Measurements from ENCODE around the gene CAMKK1. TPM values are rescaled to one million over a fixed set of nuclear protein-coding genes. Genes with fewer than 3 reads are reported as not detected.
"Not testable (repeated sequence)": the region's sequence is repeated elsewhere in the genome, so short reads cannot be mapped to it uniquely, and the experiment has no call there.

The CAMKK1 gene
- total RNA-seq, 4 donors from 2014 or later = 3.3 to 9.5 (median 3.8) TPM

DNA sequence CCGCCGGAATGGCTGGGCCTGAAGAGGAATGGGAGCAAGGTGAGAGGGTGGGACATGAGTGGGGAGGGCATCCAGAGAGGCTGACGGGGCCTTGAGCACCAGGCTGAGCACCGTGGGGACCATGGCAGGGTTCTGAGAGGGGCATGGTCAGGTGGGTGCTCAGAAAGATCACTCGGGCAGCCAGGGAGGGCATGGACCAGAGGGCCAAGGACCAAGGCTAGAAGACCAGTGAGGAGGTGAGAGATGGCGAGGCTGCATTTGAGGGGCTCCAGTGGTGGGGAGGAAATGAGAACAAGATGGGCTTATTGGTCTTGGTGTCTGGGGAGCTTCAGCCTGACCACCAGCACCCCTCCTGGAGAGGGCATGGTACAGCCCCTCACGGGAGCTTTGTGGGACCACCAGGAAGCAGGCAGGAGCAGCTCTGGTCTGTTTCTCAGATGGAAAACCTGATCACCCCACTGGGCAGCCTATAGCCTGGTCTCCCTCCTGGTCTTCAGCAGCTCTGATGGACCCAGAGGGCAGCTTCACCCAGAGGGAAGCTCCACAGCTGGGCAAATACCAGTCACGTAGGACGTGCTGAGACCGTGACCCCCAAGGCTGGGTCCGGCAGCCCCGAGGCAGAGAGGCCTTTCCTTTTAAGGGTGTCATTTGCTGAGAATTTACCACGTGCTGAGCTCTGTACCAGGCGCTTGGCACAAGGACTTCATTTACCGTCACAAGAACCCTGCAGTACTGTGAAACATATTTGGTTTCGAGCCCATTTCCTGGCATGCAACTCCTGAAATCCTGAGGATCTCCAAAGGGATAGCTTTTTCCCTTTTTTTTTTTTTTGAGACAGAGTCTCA lies 35.4 kb downstream of the CAMKK1 start:
- Histone ChIP-seq H3K4me3 (no peak overlapping the region), H3K4me1 (no peaks in the 10 kb centered on the region), H3K27ac (no peak overlapping the region), H3K27me3 (no peaks in the 10 kb centered on the region), H3K36me3 (peaks cover 5 to 23% (median 11%) of the 10 kb centered on the region in 3 donors), H3K9me3 (no peaks in the 10 kb centered on the region)
- intact Hi-C loops (cut with DNase I) = no loop called here
- 73 to 75% methylated on average over 9 to 16 of the region's 16 CpGs for WGBS, 2 donors
- no peak for TF ChIP-seq POLR2A (IDR thresholded peaks at IDR 0.05)
- TF ChIP-seq, protein P1, sequence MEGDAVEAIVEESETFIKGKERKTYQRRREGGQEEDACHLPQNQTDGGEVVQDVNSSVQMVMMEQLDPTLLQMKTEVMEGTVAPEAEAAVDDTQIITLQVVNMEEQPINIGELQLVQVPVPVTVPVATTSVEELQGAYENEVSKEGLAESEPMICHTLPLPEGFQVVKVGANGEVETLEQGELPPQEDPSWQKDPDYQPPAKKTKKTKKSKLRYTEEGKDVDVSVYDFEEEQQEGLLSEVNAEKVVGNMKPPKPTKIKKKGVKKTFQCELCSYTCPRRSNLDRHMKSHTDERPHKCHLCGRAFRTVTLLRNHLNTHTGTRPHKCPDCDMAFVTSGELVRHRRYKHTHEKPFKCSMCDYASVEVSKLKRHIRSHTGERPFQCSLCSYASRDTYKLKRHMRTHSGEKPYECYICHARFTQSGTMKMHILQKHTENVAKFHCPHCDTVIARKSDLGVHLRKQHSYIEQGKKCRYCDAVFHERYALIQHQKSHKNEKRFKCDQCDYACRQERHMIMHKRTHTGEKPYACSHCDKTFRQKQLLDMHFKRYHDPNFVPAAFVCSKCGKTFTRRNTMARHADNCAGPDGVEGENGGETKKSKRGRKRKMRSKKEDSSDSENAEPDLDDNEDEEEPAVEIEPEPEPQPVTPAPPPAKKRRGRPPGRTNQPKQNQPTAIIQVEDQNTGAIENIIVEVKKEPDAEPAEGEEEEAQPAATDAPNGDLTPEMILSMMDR (IDR thresholded peaks at IDR 0.05) = no peak
- DNase-seq = no peak

DNA sequence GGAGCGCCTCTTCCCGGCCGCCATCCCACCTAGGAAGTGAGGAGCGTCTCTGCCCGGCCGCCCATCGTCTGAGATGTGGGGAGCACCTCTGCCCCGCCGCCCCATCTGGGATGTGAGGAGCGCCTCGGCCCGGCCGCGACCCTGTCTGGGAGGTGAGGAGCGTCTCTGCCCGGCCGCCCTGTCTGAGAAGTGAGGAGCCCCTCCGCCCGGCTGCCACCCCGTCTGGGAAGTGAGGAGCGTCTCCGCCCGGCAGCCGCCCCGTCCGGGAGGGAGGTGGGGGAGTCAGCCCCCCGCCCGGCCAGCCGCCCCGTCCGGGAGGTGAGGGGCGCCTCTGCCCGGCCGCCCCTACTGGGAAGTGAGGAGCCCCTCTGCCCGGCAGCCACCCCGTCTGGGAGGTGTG lies 38.6 kb downstream of the CAMKK1 start:
- WGBS, 2 donors = no CpG with 5 or more reads among the region's 36 CpGs
- H3K36me3 ChIP-seq; DNase-seq; H3K27me3 ChIP-seq; H3K4me1 ChIP-seq; H3K4me3 ChIP-seq; H3K27ac ChIP-seq; H3K9me3 ChIP-seq; intact Hi-C loops (cut with DNase I): not testable (repeated sequence)

DNA sequence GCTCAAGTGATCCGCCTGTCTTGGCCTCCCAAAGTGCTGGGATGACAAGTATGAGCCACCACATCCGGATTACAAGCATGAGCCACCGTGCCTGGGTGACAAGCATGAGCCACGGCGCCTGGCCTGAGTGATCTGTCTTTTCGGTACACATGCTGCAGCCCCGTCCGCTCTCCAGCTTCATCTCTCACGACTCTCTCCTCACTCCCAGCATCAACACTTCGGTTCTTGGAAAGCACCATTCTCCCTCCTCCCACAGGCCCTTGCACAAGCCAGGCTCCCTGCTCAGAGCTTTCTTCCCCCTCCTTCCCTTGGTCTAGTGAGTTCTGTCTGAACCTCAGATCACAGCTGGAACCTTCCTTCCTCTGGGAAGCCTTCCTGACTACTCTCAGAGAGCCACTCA lies 40.3 kb downstream of the CAMKK1 start:
- no peaks in the 10 kb centered on the region for H3K4me1 ChIP-seq
- H3K36me3 ChIP-seq = no peaks in the 10 kb centered on the region
- H3K4me3 ChIP-seq = no peak overlapping the region
- no peaks in the 10 kb centered on the region for H3K9me3 ChIP-seq
- TF ChIP-seq POLR2A (IDR thresholded peaks at IDR 0.05) = no peak
- TF ChIP-seq, protein P1 (IDR thresholded peaks at IDR 0.05) = no peak
- WGBS, 2 donors = 77 to 79% methylated on average over 10 of the region's 10 CpGs
- intact Hi-C loops (cut with DNase I) = no loop called here
- no peak overlapping the region for H3K27ac ChIP-seq
- peaks cover 0 to 8% (median 0%) of the 10 kb centered on the region in 4 donors for H3K27me3 ChIP-seq
- DNase-seq = no peak

DNA sequence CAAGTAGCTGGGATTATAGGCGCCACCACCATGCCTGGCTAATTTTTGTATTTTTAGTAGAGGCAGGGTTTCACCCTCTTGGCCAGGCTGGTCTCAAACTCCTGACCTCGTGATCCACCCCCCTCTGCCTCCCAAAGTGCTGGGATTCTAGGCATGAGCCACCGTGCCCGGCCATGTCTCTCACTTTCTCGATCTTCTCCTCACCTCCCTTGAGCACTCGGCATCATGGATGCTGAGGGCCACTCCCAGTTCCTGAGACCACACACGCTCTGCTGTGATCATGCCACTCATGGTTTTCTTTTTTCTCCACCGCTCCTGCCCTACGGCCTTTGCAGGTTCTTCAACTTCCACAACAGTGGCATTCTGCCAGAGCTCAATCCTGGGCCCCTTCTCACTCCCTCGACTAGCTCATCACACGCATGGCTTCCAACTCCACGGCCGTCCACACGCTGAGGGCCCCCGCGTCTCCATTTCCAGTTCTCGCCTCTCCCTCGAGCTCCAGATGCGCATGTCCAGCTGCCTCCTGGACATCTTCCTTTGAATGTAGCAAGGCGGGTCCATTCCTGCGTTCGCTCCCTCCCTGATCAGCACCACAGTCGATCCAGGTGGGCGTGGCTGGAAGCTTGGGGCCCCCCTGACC lies 41.3 kb downstream of the CAMKK1 start:
- intact Hi-C loops (cut with DNase I) = no loop called here
- H3K9me3 ChIP-seq = no peaks in the 10 kb centered on the region
- H3K4me1 ChIP-seq = peaks cover 0 to under 1% (median under 1%) of the 10 kb centered on the region in 3 donors
- WGBS, 2 donors = 75 to 80% methylated on average over 24 of the region's 24 CpGs
- no peak for TF ChIP-seq POLR2A (IDR thresholded peaks at IDR 0.05)
- TF ChIP-seq, protein P1 (IDR thresholded peaks at IDR 0.05) = no peak
- H3K27ac ChIP-seq = no peak overlapping the region
- H3K27me3 ChIP-seq = peaks cover 0 to 8% (median 0%) of the 10 kb centered on the region in 4 donors
- H3K36me3 ChIP-seq = no peaks in the 10 kb centered on the region
- H3K4me3 ChIP-seq = no peak overlapping the region
- no peak for DNase-seq

DNA sequence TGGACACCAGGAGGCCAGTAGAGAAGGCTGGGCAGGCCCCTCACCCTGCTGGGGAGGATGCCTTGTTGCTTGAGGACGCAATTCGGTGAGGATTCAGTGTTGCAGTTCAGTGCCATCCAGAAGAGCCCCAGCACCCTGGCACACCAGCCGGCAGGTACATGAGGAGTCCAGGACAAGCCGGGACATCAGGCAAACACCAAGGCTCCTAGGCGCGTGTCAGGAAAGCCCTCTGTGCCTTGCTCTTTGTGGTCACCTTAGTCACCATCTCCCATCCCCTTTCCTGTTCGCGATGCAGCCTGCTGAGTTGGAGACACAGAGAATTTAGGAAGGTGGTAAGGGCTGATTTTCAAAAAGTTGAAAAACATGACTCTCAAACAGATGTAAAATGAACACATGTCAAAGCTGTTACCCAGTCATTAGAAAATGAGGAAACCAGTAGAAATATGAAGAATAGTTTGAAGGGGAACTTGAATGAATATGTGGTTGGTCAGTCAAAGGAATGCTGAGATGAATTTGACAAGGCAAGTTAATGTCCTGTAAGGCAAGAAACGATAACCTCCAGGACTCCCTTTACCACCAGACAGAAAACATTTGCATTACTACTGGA lies 44.5 kb downstream of the CAMKK1 start:
- DNase-seq = no peak

More for the DNA sequence above, 44.5 kb downstream of the CAMKK1 start:
- Histone ChIP-seq H3K9me3 (no peaks in the 10 kb centered on the region), H3K4me3 (no peak overlapping the region), H3K4me1 (peaks cover 7 to 26% (median 18%) of the 10 kb centered on the region in 3 donors), H3K27me3 (peaks cover 0 to 8% (median 0%) of the 10 kb centered on the region in 4 donors), H3K36me3 (peaks cover 0 to 12% (median 0%) of the 10 kb centered on the region in 3 donors), H3K27ac (no peak overlapping the region)
- WGBS, 2 donors = 58 to 74% methylated on average over 5 to 7 of the region's 9 CpGs
- no peak for TF ChIP-seq POLR2A (IDR thresholded peaks at IDR 0.05)
- TF ChIP-seq, protein P1 (IDR thresholded peaks at IDR 0.05) = no peak
- intact Hi-C loops (cut with DNase I) = no loop called here

Measured in esophagus squamous epithelium (tissue), 5 donors.